ENCODE results near the gene EGF.

DNA sequence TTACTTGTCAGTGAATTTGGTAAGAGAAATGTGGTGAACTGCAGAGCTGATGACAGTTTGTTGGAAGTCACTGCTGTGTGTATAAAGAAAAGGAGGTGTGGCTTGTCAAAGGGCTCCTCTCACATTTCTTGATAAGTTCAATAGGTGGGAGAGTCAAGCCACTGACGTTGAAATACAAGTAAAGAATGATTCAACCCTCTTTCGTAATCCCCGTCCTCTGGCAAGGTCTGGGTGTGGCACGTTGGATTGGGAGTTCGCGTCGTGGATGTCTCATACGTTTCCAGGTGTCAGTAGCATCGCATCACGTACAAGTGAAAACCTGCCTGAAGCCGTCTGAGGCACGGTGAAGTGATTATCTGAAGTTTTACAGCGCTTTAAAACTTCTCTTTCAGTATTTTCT is 76.4 kb downstream of the EGF start:
- TF ChIP-seq CTCF (IDR thresholded peaks at IDR 0.05), result no peak
- TF ChIP-seq POLR2A (IDR thresholded peaks at IDR 0.05), result no peak

Measured in heart left ventricle (tissue), 13 donors.